Stimulated activated CD4-positive, alpha-beta T cell treated with anti-CD3 and anti-CD28 coated beads, Interleukin-1b, Interleukin-23, amount 100 ng/mL, for 48 hours (primary cell): ENCODE data around the gene TCN1.
"Not testable (repeated sequence)": the region's sequence is repeated elsewhere in the genome, so short reads cannot be mapped to it uniquely, and the experiment has no call there.

Source experiments
- DNase-seq: peaks from one replicate; pipeline ENCODE4 v3.0.0-alpha.2; 2020

TCN1 gene

GRCh38 chr11:59854871-59855270 lies 11.4 kb downstream of the TCN1 start:
- no peak for DNase-seq

GRCh38 chr11:59851416-59851815 lies 14.9 kb downstream of the TCN1 start:
- DNase-seq: not testable (repeated sequence)

GRCh38 chr11:59849551-59849950 lies 16.7 kb downstream of the TCN1 start:
- not testable (repeated sequence) for DNase-seq

- no peak for DNase-seq
Measured at GRCh38 chr11:59849129-59849528, 17.2 kb downstream of the TCN1 start.

- DNase-seq: not testable (repeated sequence)
Measured at GRCh38 chr11:59848439-59848838, 17.8 kb downstream of the TCN1 start.

GRCh38 chr11:59847626-59848025 lies 18.7 kb downstream of the TCN1 start:
- no peak for DNase-seq

GRCh38 chr11:59846556-59846955 lies 19.7 kb downstream of the TCN1 start:
- DNase-seq: no peak

- no peak for DNase-seq
Measured at GRCh38 chr11:59845399-59845798, 20.9 kb downstream of the TCN1 start, which contains the start of gene CBLIF. Gene CBLIF, minus strand, starts transcription at chr11:59845499. Its CDS starts 46 bp downstream, at chr11:59845453.

GRCh38 chr11:59842316-59842715 lies 24.0 kb downstream of the TCN1 start:
- DNase-seq: no peak

- no peak for DNase-seq
Measured at GRCh38 chr11:59841514-59841913, 24.8 kb downstream of the TCN1 start.

- no peak for DNase-seq
Measured at GRCh38 chr11:59839615-59840014, 26.7 kb downstream of the TCN1 start.

GRCh38 chr11:59833602-59834001 lies 32.7 kb downstream of the TCN1 start:
- DNase-seq: no peak

- no peak for DNase-seq
Measured at GRCh38 chr11:59829358-59829757, 36.9 kb downstream of the TCN1 start.

GRCh38 chr11:59822989-59823566 lies 43.2 kb downstream of the TCN1 start:
- peak; percentile 10 for DNase-seq

GRCh38 chr11:59818572-59818971 lies 47.7 kb downstream of the TCN1 start:
- no peak for DNase-seq

- DNase-seq: not testable (repeated sequence)
Measured at GRCh38 chr11:59816434-59816833, 49.9 kb downstream of the TCN1 start.

- no peak for DNase-seq
Measured at GRCh38 chr11:59815754-59816153, 50.5 kb downstream of the TCN1 start.

GRCh38 chr11:59814021-59814420 lies 52.3 kb downstream of the TCN1 start:
- no peak for DNase-seq

- DNase-seq: no peak
Measured at GRCh38 chr11:59813364-59813763, 52.9 kb downstream of the TCN1 start.

GRCh38 chr11:59812220-59812619 lies 54.1 kb downstream of the TCN1 start:
- DNase-seq: no peak

GRCh38 chr11:59810911-59811259 lies 55.4 kb downstream of the TCN1 start:
- DNase-seq: no peak

GRCh38 chr11:59810189-59810910 lies 55.9 kb downstream of the TCN1 start, which contains the start of gene MRPL16:
Gene MRPL16, minus strand, starts transcription at chr11:59810778. Its CDS starts 120 bp downstream, at chr11:59810658.
- DNase-seq: peak; percentile 93

- no peak for DNase-seq
Measured at GRCh38 chr11:59807047-59807610, 59.2 kb downstream of the TCN1 start.

GRCh38 chr11:59804061-59804460 lies 62.2 kb downstream of the TCN1 start:
- no peak for DNase-seq
